ENCODE results near the gene FSTL4.
A peak's percentile ranks its signal among the peaks of the same experiment; 100 is the strongest.

The FSTL4 gene

DNA sequence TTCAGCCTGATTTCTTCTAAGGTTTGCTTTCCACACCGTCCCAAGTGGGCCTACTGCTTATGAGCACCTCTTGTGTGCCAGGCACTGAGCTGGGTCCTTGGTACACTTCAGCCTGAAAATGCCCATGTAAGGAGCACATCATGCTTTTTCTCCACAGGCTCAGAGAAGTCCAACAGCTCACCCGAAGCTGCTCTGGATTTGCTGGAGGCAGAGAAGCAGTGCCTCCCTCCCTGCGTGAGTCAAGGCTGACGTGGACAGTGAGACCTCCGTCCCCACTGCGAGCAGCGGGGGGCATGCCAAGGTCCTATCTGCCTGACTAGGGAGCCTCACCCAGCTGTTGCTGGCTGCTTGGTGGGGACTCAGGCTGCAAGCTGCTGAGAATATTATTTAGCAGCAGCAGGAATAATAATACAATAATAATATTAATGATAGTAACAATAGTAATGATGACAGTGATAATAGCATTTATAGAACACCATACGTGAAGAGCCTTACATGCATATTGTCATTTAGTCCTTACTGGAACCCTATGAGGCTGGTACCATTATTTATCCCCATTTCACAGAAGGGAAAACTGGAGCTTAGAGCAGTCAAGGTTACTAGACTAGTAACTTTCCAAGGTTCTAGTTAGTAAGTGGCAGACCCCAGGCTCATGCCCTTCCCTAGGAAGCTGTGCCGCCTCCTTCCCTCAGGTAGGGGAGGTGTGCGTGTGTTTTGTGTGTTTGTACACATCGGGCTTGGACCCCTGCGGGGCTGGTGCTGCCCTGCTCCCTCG is 365.8 kb downstream of the FSTL4 start:
- DNase-seq, result no peak

DNA sequence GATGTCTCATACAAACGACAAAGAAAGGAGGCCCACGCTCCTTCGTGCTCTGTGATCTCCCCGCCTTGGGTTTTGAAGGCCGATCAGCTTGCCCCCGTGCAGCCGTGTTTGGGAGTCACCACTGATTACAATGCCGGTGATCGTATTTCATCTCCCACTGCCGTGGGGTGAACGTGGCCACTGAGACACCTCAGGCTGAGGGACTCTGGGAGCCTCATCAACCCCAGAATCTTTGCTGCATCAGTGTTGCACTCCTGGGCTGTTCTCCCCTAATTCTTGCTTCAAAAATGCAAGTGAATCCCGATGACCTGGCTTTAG is 366.3 kb downstream of the FSTL4 start:
- DNase-seq, result peak in 1 of 56 donors; percentile 12

DNA sequence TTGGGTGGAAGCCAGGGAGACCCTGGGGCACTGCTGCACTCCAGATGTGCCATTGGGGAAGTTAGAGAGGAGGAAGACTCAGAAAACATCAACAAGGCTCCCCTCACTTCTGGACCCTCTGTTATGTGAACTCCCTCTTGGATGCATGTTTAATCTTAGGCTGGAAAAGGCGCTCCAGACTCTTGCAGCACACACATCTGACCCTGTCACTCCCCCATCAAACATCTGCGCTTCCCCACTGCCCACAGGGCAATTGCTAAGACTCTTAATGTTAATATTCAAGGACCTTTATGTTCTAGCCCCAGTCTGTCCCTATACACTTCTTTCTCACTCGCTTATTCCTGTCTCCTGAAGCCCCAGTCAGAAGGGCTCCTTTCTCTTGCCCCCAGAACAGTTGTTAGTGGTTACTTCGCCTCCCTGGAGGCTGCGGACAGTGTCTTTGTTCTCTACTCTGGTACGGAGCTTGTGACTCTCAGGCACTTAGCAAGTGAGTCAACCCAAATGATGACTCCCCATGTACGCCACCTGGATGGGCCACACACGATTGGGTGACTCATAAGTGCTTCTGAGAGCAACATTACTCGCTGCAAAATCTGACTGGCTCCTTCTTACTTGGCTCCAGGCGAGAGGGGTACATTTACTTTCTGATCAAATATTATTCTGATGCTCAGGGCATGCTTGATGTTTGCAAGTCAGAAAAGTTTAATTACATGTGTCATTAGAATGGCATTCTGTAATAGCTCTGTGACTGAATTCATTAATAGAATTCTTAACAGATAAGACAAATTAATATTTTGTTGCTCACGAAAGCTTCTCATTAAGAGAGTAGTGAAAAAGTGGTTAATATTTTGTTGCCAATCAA is 366.9 kb downstream of the FSTL4 start:
- DNase-seq, result peak in 32 of 56 donors; percentile 4 to 80 (median 38)

DNA sequence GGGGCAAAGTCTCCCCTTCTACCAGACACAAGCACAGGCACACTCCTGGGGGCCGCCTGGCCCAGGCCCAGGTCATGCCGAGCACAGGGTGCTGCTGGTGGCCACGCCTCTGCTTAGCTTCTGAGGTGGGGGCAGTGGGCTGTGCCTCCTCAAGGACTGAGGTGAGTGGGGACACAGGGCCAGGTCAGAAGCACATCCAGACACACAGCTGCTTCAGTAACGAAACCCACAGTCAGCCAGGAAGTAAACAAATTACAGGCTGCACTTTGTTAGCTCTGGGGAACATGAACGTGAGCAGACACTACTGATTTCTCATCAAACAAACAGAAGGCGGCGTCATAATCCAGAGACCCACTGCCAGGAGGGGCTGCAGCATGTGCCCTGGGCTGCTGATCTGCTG is 368.1 kb downstream of the FSTL4 start:
- no peak for DNase-seq

DNA sequence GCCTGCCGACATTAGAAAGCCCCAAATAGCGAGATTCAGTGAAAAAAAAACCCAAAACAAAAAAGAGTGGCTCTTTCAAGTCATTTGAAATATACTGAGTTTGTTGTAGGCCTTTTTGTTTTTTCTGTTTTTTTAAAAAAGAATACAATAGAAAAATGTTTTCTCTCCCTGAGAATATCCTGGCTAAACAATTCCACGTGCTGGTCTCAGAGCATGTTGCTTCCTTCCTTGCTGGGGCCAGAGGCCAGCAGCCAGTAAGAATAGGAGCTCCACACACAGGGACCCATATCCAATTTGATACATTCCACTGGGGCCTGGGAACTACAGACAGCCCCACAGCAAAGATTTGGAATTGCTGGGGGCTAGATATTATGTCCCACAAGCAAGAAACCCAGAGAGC is 369.1 kb downstream of the FSTL4 start:
- no peak for DNase-seq

DNA sequence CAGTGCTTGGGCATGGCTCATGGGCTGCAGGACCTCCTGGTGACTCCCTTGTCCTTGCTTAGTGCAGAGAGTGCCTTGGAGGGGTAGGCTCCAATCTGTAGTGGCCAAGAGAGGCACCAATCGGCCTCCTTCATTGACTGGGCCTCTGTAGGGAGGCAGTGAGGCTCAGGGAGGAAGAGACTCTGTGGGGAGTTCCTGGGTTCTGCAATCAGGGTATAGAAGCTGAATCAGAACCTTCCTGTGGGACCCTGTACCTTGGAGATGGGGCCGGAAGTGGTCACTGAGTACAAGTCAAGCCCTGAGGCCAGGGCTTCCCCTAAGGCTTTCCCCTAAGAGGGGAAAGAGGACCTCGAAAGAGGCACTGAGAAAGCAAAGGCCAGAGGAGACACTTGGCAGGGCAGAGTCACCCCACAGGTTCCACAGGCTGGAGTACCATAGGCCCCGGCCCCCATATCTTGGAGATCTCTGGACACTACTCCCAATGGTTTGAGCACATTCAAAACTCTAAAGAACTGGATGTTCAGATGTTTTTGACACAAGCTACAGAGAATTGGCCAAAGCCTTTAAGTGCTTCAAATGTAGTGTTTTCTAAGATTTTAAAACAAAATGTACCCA is 370.0 kb downstream of the FSTL4 start:
- no peak for DNase-seq

DNA sequence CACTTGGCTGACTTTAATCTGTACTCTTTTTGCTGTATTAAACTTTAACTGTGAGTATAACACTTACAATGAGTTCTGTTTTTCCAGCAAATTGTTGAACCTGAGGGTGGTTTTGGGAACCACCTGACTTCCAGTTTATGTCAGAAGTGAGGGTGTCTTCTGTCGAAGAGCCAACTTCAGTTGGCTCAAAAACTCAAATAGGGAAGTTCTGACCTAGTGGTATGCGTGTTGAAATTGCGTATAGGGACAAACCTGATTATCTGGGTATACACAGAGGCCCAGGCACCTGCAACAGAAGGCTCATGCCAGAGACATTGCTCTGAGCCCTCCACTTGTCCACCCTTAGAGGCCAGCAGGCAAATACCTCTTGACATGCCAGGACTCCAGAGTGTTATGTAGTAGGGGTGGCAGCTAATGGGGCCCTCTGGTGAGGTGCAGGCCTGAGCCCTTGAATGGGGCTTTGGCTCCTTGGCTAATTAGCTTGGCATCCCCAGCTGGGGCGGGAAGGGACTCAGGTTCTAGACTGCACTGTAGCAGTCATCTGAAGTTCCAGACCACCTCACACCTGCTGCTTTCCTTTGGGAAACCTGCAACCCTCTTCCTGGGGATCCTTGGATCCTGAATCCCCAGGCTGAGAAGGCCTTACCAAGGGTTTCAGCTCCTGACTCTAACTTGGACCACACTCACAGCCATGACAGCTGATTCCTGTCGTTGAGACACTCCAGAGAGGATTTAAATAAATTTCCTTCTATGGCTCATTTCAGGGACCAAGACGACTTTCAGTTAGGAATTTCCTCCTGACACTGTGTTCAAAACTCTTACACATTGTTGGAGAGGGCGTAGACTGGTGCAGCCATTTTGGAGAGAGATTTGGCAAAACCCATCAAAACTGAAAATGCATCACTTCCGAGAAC is 370.9 kb downstream of the FSTL4 start:
- no peak for DNase-seq

DNA sequence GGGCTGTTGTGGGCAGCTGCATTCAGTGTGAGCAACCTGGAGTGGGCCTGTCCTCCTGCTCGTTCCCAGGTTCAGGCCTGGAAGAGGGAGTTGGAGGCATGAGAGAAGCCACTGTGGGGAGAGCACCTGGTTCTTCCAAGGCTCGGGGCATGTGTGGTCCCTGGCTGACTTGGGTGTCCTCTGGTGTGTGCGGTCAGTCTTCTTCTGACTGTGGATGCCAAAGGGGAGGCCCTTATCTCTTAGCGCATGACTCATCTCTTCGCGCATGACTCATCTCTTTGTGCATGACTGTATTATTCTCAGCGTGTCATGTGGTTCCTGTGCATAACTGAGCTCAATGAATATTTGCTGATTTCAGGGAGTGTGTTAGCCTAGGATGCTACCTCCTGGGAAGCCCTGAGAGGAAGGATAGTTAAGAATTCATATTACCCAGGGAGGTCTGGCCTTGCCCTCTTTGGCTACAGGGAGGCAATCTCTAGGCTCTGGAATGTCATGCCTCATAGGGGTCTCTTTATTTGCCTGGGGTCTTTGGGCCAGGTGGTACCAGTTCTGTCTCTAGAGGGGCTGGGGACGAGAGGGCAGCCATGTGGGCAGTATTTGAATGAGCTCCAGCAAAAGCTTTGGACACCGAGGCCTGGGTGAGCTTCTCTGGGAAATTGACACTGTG is 371.8 kb downstream of the FSTL4 start:
- DNase-seq, result peak in 37 of 56 donors; percentile 8 to 84 (median 31)

DNA sequence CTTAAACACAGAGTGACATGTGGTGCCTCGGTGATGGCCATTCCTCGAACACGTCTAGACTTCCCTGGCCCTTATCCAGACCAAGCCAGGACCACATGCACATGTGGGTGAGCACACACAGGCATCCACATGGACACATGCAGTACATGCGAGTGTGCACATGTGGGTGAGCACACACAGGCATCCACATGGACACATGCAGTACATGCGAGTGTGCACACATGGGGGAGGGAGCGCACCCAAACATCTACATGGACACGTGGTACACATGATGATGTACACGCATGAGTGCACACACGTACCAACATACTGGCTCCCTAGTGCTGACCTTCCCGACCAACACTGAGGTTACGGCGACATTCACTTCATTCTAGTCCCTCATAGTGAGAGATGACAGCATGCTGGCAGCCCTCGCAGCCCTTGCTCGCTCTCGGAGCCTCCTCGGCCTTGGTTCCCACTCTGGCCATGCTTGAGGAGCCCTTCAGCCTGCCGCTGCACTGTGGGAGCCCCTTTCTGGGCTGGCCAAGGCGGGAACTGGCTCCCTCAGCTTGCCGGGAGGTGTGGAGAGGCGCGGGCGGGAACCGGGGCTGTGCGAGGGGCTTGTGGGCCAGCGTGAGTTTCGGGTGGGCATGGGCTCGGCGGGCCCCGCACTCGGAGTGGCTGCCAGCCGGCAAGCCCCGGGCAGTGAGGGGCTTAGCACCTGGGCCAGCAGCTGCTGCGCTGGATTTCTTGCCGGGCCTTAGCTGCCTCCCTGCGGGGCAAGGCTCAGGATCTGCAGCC is 373.7 kb downstream of the FSTL4 start:
- no peak for DNase-seq

DNA sequence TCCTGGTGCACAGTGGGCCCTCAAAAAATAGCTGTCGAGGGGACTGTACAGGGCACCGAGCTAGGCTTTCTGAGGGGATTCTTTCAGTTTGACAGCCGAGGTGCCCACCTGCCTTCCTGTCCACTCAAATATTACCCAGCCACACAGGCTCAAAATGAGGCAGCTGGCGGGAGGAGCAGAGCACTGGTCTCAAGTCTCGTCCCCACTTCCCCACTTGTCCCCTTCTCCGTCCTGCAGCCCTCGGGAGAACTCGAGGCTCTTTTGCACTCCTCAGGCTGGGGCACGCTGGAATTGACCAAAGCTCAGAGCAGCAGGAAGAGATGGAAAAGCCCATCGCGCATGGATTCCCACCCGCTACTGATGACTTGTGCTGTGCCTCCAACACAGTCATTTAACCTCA is 375.4 kb downstream of the FSTL4 start:
- DNase-seq, result no peak

DNA sequence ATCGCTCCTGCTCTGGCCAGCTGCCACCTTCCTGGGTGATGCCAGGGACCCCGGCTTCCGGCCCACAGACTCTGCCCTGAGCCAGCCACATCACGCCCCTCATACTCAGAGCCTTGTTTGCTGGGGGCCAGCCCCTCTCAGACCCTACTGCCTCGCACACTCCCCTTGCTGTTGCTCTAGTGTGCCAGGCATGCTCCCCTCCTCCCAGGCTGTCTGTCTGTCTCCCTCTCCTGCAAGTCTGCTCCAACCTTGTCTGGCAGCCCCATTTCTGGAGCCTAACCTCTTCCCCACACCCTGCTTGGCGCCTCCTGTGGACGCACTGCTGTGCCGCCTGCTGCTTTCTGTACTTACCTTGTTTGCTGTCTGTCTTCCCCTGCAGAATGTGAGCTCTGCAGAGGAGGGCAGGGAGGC is 375.8 kb downstream of the FSTL4 start:
- no peak for DNase-seq

DNA sequence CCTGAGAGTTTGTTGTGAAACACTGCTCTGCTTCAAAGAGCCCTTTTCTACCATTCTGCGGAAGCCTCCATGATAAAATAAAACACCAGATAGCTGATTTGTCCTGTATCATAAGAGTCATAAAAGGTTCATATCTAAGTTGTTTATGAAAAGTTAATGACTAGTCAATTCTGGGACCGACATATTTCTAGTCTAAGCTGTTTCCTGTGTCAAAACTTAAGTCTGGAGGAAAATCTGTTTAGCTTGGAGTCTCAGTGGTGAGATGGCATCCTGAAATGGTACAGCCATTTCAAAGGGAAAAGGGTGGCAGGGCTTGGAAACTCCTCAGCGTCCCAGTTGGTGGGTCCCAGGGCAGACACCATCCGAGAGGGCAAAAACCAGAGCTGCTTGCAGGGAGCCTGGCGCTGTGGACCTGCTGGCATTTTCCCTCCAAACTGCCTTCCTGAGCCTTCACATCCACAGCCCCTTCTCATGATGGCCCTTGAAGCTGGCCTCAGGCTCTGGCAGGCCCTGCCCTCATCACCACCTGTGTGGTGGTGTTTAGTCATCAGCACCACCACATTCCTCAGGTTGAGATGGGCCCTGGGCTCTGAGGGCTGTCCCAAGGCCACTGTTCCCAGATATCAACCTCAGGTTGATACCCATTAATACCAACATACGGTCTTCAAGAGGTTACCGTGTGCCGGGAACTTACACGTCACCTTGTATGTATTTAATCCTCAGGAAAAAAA is 376.5 kb downstream of the FSTL4 start:
- no peak for DNase-seq

DNA sequence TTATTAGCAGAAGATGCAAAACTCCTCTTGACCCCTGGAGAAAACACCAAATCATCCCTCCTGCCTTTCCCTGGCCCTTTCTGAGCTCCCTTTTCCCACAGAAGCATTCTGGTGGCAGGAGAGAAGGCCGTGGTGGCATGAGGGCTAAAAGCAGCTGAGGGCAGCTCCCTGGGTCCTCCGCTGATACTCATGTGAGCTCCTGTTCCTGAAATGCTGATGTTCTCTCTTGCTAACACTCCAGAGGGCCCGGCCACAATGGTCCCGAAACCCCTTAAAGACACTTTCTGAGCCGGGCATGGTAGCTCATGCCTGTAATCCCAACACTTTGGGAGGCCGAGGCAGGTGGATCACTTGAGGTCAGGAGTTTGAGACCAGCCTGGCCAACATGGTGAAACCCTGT is 377.4 kb downstream of the FSTL4 start:
- no peak for DNase-seq

DNA sequence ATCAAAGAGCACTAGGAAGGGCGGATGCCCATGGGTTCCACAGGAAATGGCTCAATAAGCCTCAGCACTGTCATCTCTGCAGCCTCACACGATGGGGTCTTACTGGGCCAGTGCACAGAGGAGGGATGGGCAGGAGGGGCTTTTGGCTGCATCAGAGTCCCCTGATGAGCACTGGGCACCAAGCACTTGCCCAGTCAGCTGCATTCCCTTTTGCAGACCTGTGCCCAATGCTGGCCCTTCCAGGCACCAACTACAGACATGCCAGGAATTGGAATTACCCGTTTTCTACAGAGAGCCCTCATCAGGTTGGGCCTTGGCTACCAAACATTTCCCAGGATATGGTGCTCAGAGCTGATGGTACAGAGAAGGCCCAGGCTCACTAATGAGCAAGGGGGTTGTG is 378.1 kb downstream of the FSTL4 start:
- DNase-seq, result no peak

DNA sequence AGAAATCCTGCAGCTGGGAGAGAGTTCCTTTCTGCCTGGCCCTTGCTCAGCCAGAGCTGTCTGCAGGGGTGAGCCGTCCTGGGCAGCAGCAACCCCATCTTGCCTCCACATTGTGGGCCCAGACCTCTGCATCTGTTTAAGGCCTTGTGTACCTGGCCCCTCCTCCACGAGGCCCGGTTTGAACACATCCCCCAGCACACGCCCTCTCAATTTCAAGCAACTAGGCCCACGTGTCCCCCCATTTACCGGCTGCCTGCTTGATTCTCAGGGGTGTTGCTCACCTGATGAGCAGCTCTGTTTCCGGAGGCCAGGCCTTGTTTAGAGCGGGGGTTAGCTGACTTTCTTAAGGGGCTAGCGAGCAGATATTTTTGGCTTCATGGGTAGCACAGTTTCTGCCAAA is 378.7 kb downstream of the FSTL4 start:
- no peak for DNase-seq

DNA sequence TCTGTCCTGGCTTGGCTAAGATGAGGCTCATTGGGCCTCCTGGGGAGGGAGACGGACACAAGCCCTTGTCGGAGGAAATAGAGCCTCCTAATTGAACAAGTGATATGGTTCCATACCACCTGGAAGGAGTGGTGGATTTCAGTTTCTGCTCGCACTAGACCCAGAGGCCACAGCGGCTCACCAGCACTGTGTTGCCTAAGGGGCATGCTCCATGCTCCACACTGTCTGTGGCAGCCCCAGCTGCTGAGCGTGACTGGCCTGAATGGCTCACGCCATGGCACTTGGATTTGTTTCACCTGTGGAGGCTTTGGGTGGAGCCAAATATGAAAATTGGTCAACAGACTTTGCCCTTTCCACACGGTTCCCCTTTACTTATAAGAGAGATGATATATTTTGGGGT is 379.4 kb downstream of the FSTL4 start:
- DNase-seq, result no peak

DNA sequence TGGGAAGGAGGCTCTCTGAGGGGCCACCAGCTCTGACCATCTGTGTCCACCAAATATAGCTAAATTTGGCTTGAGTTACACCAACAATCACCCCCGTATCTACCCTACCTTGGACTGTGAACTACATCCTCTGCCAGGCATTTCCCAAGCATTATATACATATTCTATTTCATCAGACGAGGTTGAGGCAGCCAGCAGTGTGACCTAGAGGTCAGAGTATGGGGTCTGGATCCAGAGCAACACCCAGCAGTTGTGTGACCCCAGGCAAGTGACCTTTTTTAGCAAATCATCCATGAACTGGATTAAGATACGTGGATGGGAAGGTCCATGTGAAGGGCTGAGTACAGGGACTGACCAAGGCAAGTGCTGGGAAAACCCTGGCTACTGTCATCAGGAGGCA is 379.9 kb downstream of the FSTL4 start:
- DNase-seq, result no peak

DNA sequence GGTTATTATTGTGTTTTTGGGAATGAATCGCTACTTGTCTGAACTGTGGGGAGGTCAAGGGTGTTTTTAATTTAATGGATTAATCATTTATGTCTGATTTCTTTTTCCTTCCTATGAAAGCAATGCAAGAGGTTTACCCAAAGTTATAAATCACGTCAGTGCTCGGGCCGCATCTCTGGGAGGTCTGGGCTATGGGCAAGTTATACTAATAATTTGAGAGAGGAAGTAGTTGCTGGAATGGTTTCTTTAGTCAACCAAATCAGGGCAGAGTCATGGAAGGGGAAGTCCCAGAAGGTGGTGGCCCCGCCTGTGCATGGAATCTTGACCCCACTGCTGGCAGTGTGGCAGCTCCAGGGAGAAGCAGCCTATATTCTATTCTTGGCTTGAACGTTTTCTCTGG is 380.3 kb downstream of the FSTL4 start:
- no peak for DNase-seq

Data from nucleus accumbens (tissue), 56 donors.